HG03139 (cell line): ENCODE results near the gene EHD4.

Experiments used
- ATAC-seq: cut with Tn5 transposase; IDR thresholded peaks from one replicate; pipeline ENCODE4 v1.9.1; 2021; ENCODE audit not compliant: unreplicated experiment

The EHD4 gene

DNA sequence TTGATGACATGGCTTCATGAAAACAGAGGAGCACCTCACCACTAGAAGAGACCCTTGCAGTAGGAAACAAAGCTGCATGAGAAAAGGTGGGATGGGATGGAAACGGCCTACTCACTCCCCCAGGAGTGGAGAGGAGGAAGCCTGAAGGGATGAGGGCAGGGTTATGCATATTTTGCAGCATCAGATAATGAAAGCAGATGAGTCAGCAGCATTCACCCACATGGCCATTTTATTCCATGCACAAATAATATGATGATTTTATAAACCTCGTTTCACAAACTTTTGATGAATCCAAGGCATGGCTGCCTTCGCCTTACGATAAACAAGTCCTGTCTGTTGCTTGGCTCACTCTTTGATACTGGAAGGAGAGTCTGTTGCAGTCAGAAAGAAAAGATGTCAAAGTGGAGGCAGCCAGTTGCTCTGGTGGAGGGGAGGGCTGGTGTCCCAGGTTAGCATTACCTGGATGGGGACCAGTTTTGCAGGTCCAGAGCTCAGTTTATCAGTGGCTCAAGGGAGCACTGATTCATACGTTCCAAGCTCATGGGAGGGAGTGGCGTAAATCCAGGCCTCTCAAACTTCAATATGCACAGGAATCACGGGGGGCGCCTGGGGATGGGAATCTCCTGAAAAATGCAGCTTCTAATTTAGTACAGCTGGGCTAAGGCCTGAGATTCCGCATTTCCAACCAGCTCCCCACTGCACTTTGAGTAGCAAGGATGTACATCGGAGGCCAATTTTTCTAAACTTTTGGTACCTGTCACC is 9.2 kb upstream of the EHD4 start:
- no peak for ATAC-seq

DNA sequence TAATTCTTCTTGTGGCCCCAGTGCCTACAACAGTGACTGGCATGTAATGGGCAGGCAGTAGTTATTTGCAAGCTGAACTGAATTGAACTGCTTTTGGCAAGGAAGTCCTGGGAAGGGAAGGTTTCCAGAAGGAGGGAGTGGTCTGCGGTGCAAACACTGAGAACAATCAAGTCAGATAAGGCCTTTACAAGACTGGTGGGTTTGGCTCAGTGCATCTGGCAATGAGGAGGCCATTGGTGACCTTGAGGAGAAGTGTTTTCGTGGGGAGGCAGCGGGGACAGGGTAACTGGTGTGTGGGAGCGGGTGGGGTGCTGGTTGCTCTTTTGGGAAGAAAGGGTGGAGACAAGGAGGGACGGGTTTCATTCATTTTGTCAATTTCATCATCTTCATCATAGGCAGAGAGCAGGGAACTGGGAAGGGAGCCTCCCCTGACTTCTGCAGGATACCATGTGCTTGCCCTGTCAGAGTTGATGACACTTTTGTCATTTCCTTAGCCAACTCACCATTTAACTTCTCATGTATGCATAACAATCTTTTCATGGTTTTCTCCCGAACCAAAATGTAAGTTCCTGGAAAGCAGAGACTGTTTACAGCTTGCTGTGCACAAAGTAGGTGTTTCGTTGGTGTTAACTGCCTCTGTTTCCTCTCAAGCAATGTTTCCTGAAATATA is 8.4 kb upstream of the EHD4 start:
- ATAC-seq, result no peak

DNA sequence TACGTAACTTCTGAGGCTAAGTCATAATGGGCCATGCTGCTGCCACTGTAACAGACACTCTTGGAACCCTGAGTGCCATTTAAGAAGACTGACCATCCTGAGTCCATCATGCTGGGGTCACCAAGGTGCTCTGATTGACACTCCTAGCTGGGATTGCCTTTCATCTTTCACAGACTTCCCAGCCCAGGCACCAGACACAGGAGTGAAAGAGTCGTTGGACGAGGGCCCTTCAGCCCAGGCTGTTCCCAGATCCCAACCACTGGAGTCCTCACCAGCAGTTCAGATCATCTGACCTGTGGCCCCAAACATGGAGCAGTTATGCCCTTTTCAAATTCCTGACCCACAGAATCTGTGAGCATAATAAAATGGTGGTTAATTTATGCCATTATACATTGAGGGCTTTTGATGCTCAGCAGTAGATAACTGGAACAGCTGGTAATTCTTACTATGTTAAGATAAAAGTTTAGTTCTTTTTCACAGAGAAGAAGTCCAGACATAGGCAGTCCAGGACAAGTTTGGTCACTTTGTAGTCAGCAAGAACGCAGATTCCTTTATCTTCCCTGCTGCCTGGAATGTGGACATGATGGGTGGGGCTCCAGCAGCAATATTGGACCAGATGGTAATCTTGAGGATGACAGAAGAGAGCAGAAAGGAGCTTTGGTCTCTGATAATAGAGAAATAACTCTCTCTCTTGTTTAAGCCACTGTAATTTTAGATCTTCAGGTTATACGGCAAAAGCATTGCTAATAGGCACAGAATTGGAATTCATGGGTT is 7.3 kb upstream of the EHD4 start:
- no peak for ATAC-seq

DNA sequence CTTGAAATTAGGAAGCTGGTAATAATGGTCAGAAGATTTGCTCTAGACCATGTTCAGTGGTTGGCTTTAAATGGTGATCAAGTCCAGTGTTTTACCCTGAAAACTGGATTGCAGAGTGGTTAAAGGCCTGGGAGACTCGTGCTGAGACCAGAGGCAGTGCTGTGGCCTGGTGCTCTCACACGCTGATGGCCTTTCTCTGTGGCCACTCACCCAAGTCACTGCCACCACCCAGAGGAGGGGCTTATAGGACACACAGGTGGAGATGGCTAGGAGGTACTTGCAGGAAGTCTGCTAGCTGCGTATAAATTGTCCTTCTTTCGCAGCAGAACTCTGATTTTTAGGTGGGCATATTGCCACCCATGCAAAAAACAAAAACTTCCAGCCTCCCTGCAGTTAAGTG is 6.2 kb upstream of the EHD4 start:
- ATAC-seq, result no peak

DNA sequence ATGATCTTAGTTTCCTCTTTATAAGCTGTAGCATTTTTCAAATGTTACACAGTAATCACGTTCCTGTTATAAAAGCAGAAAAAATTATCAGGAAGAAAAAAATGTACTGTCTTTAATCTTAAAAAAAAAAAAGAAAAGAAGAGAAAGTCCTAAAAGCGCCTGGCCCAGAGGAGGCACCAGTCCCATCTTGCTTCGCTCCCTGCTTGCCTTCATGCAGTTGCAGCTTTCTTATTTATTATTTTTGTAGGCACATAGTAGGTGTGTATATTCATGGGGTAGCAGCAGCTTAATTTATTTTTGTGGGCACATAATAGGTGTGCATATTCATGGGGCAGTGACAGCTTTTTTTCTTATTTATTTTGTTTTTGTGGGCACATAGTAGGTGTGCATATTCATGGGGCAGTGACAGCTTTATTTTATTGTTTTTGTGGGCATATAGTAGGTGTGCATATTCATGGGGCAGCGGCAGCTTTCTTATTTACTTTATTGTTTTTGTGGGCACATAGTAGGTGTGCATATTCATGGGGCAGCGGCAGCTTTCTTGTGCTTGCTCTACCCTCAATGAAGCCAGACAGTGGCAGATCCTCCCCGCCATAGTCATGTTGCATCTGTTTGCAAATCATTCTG is 5.5 kb upstream of the EHD4 start:
- no peak for ATAC-seq

DNA sequence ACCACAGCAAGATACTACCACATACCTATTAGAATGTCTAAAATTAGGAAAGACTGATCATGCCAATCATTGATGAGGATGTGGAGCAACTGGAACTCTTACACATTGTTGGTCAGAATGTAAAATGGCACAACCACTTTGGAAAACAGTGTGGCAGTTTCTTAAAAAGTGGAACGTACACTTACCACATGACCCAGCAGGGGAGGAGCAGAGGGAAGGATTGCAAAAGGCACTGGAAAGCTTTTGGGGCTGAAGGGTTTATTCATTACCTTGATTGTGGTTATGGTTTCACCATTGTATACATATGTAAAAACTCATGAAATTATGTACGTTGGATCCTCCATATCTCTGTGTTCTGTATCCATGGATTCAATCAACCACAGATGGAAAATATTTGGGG is 3.3 kb upstream of the EHD4 start:
- ATAC-seq, result no peak

DNA sequence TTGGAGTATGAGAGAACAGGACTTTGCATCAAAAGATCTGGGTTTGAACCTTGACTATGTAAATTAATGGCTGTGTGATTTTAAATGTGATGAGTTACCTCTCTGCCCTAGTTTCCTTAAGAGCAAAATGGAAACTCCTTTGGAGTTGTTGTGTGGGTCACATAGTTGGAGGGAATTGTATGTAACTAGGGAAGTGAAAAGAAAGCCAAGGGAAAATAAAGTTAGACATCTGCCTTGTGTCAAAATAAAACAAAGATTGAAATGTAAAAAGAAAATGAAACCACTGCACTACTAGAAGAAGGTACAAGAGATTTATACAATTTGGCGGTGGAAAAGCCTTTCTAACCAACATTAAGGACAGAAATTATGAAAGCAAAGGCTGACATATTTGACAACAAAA is 1.7 kb upstream of the EHD4 start:
- ATAC-seq, result no peak

DNA sequence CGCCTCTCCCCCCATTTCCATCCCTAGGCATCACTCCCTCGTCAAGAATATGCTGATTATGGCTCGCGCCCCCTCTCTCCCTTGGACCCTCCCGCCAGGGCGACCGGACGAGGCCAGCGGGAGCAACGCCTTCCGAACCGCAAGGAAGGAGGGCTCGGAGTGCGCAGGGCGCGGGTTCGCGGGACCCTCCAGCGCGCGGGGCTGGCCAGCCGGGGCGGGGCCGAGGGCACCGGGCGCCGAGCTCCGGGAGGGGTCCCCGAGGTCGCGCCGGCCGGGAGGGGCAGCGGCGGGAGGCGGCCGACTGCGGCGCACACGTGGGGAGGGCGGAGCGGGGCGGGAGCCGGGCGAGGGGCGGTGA is 483 bp downstream of the EHD4 start:
- ATAC-seq, result peak; percentile 14

DNA sequence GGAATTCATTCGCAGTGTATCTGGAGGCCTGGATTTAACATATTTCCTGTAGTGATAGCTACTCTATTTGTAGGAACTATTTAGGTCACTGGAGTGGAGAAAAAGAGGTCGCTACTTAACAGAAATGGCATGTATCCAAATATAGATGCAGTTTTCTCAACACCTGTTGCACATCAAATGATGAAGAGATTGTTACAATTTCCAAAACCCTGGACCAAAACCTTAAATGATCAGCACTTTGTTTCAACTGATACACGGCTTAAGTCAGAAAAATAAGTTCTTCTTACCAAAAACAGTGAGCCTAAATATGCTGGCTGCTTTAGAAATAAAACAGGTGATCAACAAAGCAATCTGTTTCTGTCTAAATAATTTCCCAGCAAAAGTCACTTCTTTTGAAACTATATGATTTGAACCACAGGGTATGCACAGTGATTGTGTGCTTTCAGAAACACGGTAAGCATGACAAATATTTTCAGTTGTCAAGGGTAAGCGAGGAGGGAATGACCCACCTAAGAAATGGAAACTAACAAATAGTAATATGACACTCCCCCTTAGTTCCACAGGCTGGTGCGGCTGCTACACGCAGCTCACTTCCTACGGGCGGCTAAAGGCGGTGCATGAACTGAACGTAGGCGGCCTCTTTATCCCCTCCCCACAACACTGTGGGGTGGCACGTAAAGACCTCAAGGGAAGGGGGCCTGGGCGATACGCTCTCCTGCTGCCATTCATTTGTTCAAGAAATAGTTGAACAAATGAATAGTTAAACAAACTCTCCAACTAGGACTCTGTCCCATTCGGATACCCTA is 1.1 kb downstream of the EHD4 start:
- ATAC-seq, result peak; percentile 30

DNA sequence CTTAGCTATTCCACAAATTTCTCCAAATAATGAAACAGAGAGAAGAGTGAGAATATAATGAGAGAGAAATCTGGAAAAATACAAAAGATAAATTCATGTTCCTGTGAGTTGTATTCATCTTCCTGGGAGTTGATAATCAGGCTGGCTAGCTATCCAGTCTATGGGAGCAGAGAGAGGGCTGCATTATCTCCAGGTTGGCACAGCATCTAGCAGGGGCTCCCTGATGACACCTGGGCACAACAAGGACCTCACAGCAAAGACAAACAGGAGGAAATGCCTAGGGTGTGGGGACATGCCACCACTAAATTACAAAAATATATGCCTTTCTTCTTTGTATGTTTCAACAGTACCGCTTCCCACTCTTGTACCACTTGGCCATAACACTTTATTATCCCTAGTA is 1.9 kb downstream of the EHD4 start:
- no peak for ATAC-seq

DNA sequence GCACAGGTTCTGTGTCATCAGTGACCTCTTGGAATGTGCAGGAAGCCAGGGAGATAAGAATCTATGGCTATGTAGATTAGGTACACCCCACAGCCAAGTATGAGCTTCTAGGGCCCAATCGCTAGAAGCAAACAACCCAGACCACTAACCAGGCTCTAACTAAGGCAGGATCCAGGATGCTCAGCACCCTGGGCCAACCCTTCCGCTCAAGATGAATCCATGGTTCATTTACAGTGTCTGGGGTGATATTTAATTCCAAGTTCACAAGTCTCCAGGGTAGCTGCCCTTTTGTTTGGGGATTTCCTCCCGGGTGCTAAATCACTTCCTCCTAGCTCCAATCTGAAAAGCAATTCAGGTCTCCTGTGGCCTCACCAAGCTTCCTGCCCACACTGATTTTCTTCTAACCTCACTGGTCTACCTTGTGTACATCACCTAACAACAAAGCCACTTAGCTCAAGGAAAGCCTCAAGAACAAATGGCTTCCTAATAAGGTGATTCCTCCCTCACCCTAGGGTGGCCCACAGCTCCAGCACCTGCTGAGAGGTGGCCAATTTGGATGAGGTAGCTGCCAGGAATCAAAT is 2.4 kb downstream of the EHD4 start:
- ATAC-seq, result no peak

DNA sequence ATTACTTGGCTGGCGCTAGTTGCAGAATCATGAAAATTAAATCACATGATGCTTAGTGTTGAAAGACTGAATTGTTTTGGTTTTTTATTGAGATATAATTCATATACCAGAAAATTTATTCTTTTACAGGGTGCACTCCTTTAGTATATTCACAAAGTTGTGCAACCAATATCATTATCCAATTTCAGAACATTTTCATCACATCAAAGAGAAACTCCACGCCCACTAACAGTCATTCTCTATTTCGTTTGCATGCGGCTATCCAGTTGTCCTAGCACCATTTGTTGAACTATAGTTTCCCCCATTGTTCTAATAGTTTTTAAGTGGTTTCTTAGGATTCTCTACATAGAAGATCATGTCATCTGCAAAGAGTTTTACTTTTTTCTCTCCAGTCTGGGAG is 3.7 kb downstream of the EHD4 start:
- ATAC-seq, result no peak

DNA sequence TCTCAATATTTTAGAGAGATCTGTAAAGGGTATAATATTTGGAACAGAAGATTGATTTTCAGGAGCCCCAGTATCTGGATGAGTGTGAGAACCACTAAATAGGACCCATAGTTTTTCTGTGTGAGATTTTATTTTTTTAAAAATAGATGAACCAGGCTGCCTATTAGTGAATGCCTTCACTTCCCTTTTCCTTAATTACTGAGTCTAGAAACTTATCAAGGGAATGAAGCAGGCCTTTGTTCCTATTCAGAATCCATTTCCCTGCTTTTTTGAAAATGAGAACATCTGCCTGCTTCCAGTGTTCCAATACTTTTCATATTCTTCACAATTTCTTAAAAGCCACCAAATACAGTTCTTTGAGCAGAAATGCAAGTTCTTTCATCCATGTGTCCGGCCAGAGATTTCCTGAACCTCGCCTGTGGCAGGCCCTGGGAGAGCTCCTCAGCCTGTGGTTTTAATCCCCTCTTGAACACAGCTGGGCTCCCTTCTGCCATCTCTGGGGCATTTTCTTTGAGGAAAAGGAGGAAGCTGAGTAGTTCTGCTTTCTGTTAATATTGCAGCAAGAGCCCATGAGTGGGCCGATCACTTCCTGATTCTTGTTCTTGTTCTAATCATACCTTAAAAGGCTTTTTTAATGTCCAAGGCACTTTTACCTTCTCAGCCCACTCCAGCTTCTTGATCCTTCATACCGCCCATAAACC is 4.7 kb downstream of the EHD4 start:
- ATAC-seq, result no peak

DNA sequence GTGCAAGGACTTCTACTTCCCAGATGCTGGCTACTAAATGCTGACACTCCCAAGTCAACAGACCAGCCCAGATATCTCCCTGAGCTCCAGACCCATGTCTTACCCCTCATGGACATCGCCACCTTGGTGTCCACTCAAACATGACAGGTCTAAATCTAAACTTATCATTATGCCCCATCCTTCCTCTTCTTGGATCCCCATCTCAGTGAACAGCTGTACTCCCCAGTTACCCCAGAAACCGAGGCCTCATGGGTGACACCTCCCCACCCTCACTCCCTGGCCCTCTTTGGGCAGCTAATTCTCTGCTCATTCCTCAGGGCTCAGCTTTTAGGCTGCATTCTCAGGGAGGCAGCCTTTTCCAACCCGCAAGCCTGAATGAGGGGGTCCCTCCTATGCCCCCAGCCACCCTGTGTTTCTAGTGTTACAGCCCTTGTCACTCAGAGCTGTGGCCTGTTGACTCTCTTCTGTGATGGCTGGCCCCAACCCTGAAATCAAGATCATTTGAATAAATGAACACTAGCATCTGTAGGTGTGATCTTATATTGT is 5.4 kb downstream of the EHD4 start:
- ATAC-seq, result no peak

DNA sequence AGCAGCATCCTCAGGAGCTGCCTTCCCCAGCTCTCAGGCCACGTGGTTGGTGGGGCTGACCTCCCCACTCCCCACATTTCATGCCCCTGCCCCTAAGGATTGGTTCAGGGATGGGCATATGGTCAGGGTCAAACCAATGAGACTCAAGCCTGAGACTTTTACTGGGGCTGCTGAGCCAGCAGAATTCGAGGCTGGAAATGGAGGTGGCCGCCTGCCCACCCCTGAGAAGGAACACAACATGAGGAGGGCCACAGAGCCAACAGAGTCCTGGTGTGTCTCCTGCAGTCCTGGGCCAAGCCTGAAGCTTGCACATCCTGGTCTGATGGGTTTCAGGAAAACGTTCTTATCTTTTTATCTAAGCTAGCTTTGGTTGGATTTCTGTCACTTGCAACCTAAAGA is 5.9 kb downstream of the EHD4 start:
- ATAC-seq, result no peak

DNA sequence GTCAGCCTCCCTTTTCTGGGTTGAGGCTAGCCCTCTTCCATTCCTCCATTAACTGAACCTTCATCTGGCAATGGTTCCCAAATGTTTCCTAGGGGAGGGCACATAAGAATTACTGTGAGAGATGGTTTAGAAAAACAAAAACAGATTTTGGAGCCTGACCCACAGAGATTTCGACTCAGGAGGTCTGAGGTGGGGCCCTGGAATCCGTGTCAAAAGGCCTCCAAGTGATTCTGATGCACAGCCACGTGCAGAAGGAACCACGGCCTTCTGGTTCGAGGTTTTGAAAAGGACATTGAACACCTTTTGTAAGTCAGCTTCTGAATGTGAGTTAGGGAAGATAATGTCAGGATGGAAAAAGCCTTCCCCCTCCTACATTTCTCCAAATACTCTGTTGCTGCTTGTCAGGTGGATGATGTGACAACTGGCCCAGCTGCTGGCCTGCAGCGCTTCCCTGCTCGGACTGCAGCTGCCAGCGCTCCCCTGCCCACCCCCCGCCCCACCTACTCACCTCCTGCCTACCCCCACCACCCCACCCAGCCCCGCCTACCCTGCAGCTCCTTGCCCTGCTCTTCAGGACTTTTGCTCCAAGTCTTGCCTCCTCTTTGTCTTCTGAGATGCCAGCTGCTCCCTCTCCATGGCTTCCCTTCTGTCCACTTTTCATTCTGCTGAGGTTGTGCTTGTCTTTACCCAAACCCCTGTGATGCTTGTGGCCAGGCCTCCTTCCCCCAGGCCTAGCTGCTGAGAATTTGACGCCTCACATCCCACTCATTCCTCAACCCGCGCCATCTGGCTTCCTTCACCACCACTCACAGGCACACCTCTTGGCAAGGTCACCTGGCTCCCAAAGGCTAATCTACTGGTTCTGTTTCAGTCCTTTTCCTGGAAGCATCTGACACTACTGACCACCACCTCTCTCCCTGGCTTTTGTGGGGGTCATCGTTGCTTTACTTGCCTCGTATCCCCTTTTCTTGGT is 6.6 kb downstream of the EHD4 start:
- ATAC-seq, result no peak

DNA sequence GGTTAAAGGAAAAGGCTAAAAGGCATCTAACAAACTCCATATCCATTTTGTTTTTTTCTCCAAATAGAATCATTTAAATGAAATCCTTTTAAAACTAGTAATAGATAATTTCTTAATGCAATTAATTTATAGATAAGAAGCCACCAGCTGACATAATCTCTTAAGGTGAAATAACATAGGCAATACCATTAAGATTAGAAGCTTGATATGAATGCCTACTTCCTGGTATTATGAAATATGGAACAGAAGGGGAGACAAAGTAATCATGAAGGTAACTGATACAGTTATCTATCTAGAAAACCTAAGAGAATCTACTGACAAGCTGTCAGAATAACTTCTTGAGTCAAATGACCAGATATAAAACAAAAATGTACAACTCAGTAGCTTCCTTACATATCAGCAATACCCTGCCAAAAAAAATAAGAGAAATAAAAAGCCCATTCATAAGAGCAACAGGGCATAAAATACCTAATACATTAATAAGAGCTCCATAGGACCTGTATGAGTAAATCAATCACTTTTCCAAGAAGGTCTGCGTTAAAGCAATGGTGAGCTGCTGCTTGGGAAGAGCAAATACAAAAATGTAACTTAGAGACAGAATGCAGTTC is 10.7 kb downstream of the EHD4 start:
- ATAC-seq, result no peak

DNA sequence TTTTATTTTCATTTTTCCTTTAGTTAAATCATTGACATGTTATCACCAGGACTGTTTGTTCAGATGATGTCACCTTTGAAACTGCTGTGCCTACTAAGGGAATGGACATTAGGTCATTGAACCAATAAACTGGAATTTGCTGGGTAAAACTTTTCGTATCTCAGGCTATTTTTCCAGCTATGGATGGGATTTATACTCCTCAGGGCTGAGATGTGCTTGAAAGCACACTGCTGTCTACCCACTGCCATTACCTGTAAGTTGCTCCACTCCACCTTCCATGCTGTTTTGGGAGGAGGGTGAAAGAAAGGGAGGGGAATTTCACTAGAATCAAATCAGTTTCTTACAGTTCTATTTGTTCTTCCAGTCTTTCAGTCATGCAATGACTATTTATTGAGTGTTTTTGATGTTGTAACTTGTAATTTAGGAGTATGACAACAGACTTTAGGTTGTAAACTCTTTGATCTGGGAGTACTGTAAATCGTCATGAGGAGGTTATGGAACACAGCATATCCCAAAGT is 11.3 kb downstream of the EHD4 start:
- ATAC-seq, result no peak
